RPMI7951 (cell line): ENCODE data around the gene FGD4. TPM values are rescaled to one million over a fixed set of nuclear protein-coding genes. Genes with fewer than 3 reads are reported as not detected.
A peak's percentile ranks its signal among the peaks of the same experiment; 100 is the strongest.
"Not testable (repeated sequence)": the region's sequence is repeated elsewhere in the genome, so short reads cannot be mapped to it uniquely, and the experiment has no call there.

ENCODE experiments used
- DNase-seq: peaks from one replicate; pipeline ENCODE4 v3.0.0-alpha.2; 2012; ENCODE audit warnings: low read depth
- total RNA-seq: library from RNA; depleted of rRNA; stranded (reverse); fragments of >200 nt; shearing (Covaris generic); gene quantifications from 2 replicates; pipeline ENCODE4 v1.2.3, GENCODE V29; 2014

Gene FGD4
- total RNA-seq, 1 experiment from 2014 or later = 1.4 TPM

GRCh38 chr12:32522331-32523221 is 123.2 kb downstream of the FGD4 start:
- DNase-seq = no peak

GRCh38 chr12:32525802-32526201 is 126.4 kb downstream of the FGD4 start:
- DNase-seq = not testable (repeated sequence)

DNA sequence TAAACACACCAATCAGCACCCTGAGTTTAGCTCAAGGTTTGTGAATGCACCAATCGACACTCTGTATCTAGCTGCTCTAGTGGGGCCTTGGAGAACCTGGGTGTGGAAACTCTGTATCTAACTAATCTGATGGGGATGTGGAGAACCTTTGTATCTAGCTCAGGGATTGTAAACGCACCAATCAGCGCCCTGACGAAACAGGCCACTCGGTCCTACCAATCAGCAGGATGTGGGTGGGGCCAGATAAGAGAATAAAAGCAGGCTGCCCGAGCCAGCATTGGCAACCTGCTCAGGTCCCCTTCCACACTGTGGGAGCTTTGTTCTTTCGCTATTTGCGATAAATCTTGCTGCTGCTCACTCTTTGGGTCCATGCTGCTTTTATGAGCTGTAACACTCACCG is 127.0 kb downstream of the FGD4 start:
- not testable (repeated sequence) for DNase-seq

GRCh38 chr12:32532422-32532821 is 133.1 kb downstream of the FGD4 start:
- DNase-seq = no peak

GRCh38 chr12:32532951-32533350 is 133.6 kb downstream of the FGD4 start:
- no peak for DNase-seq

- not testable (repeated sequence) for DNase-seq
These were observed 134.1 kb downstream of the FGD4 start for GRCh38 chr12:32533506-32533905.

DNA sequence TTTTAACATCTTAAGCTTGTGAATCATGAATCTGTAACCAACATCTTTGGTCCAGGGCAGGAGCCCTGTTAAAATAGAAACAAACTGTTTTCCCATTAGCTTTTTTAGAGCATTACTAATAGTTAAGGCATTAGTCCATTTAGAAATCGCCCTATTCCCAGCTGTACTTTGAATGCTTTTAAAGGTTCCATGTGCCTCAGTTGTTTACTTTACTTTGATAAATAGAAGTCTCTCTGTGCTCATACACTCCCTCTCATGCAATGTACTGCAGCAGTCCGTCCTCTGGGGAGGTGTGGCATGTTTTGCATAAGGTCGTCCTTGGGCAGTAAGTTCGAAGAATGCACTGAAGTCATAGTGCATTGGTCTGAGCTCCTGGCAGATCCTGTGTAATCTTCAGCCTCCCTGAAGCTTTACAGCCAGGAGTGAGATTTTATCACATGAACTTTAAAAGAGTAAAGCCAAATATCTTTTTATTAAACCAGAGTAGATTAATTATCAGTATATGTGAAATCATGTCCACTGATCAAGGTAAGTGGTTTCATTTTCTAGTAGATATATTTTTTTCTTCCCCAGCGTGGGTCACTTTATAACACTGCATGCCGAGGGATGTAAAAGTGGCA is 134.7 kb downstream of the FGD4 start:
- peak; percentile 47 for DNase-seq

DNA sequence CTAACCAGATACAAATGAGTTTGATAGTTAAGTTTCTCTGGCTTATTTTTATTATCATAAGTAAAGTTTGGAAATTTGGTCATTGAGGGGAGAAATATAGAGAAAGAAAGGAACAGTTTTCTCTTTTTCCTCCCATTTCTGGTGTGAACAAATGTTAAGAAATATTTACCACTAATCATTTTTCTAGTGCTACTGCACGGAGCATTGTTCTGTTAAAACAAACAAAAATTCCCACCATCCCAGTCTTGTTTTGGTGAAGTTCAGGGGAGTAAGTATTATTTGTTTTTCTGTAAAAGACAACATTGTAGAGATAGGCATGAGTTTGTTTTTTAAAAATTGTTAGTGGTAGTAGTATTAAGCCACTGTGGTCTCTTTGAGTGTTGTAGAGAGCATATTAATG is 135.3 kb downstream of the FGD4 start:
- DNase-seq = no peak

- peak; percentile 73 for DNase-seq
These were observed 136.1 kb downstream of the FGD4 start for GRCh38 chr12:32535288-32535999.

DNA sequence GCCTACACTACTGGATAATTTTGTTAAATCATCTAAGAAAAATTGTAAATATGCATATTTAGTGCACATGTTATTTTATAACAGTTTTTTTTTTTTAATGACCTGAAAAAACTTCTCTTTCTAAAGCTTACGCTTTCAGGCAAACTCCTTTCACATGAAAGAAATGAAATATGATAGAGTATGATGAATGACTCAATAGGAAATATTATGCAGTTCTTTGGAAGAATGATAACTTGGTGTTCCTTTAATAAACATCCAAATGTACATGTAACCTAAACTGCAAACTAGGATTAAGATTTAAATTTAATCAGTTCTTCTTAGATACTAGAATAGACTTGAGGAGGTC is 136.6 kb downstream of the FGD4 start:
- DNase-seq = no peak

DNA sequence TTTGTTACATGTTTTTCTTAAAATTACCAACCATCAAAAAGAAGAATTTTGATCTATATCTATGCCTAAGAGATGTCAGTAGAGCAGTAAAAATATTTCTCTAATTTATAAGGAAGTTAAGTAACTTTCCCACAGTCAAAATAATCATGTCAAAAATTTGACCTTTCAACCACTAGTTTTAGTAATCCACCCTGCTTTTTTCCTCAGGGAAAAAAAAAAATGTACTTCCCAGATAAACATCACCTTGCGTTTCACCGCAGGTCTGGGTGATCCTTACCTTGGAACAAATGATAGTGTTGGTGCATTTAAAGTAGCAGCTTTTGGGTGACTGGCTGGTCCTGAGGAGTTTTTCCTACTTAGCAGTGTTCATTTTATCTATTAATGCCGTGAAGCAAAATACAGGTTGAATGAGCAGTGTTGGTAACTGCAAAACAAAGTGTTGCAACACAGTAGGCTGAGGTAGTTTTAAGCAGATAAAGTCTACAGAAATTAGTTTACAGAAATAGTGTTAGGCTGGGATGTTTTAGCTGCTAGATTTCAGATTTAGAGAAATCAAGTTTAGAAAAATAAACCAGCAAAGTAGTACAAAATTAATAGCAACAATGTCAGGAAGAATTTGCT is 142.5 kb downstream of the FGD4 start:
- DNase-seq = no peak

GRCh38 chr12:32542428-32543229 is 143.3 kb downstream of the FGD4 start:
- no peak for DNase-seq

DNA sequence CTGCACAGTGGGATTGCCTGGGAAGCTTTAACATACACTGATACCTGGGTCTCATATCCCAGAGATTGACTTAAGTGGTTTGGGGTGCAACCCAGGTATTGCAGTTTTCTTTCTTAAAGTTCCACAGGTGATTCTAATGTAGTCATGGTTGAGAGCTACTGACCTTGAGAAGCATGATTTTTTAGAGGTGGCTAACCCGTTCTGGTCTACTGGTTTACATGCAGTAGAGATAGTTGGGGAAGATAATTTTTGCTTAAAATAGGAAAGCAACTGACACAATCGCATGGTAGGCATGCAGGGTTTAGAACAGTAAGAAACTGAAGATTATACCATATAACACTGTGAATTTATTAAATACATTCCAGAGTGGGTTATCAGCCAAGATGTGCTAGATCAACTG is 145.5 kb downstream of the FGD4 start:
- no peak for DNase-seq

- DNase-seq = no peak
These were observed 146.1 kb downstream of the FGD4 start for GRCh38 chr12:32545413-32545980.

DNA sequence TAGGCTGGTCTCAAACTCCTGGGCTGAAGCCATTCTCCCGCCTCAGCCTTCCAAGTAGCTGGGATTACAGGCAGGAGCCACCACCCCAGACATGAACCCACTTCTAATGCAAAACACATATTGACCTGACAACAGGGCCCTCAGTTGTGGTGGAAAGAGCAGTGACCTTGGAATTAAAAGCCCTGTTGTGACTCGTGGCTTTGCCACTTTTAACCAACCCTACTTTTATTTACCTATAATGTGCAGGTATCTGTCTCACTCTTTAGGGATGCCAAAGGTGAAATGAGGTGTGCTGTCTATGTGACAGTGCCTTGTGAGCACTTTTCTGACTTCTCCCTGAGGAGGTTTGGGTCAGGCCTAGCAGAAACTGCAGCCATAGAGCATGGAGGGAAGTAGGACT is 146.9 kb downstream of the FGD4 start:
- DNase-seq = no peak

GRCh38 chr12:32548691-32549281 is 149.4 kb downstream of the FGD4 start:
- DNase-seq = peak; percentile 85

DNA sequence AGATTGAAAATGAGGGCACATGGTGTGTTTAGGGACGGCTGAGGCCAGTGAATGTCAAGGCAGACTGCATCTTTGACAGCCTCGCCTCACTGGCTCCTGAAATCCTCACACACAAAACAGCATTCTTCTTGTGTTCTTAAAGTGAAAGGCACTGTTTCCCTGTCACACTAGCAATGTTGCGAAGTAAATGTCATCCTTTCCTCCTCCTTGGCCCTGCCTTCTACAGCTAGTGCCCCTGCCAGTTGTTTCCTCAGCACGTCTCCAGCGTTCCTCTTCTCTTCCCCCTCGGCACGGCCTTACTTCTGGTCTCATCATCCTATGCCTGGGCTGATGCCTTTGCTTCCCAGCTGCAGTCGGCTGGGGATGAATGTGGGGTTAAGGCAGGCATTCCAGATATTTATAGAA is 150.3 kb downstream of the FGD4 start:
- no peak for DNase-seq

DNA sequence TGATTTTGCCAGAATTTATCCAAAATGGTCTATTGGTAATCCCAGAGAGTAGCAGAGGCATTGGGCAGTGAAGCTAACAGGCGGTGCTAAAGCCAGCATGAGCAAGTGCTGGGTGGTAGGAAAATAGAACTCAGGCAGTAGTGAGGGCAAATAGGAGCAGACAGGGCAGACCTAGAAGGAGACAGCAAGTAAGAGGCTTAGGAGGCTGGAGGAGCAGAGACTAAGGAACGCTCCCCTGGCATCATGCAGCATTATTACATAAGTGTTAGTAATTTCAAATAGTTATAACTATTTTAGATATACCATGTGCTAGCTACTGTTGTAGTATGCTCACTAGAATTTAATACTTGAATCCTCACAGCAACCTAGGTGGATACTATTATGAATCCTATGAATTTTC is 151.7 kb downstream of the FGD4 start:
- no peak for DNase-seq

DNA sequence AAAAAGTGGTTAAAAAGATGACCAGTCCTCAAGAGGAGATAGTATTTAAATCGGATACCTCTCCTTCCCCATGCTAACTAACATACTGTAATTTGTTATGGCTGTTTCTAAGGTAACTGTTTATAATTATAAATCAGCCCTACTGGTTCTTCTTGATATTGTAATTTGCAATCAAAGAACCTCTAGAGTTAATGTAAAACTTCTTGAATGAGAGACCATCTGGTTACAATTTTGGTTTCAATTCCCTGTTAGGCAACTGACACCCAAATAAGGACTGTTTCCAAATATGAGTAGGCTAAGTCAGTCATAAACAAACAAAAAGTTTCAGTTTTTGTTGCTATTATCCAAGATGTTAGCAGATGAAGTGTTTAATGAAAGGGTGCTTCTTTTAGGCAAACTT is 159.5 kb downstream of the FGD4 start:
- DNase-seq = peak; percentile 62

GRCh38 chr12:32559434-32559833 is 160.1 kb downstream of the FGD4 start:
- DNase-seq = peak; percentile 28

DNA sequence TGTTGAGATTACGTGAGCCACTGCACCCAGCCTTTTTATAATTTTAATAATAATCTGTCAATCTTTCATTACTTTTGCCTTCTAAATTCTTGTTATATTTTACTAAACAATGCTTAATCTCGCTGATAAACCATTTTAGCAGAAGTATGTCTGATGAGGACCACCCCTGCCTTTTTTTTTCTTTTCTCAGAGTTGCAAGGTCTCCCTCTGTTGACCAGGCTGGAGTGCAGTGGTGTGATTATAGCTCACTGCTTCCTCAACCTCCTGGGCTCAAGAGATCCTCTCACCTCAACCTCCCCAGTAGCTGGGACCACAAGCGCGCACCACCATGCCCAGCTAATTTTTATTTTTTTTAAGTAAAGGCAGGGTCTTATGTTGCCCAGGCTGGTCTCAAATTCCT is 161.2 kb downstream of the FGD4 start:
- DNase-seq = no peak
